GM10847 (cell line): ENCODE results near the gene GAS2L3.

Source experiments
- POLR2A ChIP-seq: IDR thresholded peaks from 2 replicates; pipeline ENCODE4 v1.6.1; 2011; ENCODE audit not compliant: insufficient read length; ENCODE audit errors: extremely low read depth

The GAS2L3 gene

DNA sequence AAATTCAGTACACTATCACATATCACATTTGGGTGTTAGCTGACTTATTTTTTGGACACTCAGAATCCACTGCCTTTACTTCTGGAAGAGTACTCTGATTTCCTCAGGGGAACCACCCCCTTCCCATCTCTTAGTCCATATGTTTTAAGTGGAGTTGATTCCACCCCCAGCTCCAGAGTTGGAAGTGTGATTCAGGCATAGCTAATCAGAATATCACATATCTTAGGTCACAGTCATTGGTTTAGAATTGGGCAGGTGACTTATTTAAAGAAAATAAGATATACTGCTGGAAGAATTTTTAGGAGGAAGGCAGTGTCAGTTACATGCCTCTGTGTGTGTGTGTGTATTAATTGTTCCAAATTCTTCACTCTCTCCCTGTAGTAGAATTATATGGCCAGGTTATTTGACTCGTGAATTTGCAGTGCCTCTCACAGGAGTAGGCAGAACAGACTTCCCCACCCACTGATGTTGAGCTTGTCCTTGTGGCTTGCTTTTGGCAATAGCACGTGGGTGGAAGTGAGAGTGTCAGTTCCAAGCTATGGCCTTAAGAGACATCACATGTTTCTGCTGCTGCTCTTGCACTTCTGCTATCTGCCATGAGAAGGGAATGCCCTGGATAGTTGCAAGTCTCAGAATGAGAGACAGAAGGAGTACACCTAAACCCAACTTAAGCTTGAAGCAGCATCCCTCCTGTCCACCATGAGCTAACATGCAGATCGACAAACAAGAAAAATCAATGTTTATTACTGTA lies 6.4 kb upstream of the GAS2L3 start:
- no peak for TF ChIP-seq POLR2A

DNA sequence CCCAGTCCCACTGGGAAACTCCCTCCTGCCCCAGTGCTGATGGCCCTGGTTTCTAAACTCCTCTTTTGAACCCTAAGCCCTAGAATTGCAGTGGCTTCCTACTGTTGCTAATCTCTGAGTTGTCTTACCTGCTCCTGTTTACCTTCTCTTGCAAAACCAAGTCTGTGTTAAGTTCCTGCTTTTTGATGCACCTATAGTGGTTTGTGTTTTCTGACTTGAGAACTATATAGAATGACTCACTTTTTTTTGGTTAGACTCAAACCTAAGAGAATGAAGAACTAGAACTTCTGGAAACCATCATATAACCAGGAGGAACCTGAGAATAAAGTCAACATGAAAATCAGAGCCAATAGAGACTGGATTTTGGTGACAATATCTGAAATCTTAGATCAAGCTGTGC lies 5.5 kb upstream of the GAS2L3 start:
- no peak for TF ChIP-seq POLR2A

DNA sequence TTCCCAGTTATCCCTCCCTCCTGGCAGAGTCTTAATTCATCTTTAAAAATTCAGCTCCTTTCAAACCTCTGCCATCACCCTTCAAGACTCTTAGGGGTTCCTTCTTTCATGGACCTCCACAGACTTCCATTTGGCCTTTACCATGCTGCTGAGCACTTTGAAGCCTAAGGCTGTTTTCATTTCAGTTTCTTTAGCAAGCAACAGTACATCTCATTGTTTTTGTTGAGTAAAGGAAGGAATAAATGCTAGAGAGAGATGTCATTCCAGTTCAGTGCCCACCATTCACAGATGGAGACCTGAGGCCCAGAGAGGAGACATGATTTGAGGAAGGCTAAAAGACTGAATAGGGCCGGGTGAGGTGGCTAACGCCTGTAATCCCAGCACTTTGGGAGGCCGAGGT lies 1.3 kb upstream of the GAS2L3 start:
- TF ChIP-seq POLR2A, result no peak

DNA sequence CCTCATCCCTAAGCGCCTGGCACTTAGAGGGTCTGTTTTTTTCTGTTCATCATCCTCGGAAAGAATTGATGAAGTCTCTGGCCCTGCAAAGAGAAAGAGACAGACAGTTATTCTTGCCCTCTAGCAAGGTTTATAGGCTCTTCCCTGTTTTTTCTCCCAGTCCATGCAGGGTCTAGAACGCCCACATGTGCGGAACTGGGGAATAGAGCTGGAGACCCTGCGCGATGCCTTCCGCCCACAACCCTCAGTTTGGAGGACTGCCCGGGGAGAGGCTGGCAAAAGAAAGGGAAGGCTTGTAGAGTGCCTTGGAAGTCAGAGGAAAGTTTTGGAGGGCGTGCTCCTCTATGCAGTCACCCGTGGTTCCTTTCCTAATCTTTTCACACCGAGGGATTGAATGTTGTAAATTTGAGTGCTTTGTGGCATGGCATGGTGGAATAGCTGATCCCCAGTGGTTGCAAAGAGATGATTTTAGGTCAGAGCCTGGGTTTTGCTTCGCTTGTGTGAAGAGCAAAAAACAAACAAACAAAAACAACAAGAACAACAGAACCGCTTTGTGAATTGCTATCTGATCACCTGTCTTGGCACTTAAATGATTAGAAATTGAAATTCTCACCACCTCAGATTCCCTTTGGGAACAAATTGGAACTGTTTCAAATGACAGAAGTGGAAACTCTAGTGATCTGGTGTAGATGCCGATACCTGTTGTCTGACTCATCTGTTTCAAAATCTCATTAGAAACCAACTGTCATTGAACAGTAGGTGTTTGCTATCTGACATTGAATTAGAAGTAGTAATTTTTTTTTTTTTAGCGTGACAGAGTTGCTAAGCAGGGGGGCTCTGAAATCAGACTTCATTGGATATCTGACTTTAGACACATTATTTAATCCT lies 947 bp downstream of the GAS2L3 start:
- no peak for TF ChIP-seq POLR2A

DNA sequence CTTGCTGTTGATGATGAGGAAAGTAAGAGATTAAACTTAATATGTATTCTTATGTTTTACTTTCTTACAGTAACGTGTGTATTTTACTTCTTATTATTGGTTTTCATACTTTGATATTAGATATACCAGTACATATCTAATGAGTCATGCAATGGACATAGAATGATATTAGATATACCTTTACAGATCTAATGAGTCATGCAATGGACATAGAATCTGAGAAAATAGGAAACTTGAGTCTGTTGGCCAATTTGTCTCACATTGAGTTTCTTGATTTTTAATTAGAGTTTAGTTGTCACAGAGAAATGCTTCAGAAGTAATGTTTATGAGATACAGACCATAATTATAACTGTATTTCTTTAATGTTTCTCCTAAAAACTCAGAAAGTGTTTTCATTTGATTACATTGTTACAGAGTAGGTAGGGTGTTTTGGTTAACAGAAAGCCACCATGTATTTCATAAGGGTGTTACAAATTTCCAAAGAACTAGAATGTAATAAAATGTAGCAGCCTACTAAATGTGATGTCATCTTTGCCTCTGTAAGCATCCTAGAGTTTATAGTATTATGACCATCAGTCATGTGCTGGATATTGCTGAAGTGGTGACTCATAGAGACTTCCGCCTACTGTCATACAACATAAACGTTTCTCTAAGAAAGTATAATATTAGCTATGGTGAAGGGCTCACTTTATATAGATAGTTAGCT lies 3.0 kb downstream of the GAS2L3 start:
- TF ChIP-seq POLR2A, result no peak

DNA sequence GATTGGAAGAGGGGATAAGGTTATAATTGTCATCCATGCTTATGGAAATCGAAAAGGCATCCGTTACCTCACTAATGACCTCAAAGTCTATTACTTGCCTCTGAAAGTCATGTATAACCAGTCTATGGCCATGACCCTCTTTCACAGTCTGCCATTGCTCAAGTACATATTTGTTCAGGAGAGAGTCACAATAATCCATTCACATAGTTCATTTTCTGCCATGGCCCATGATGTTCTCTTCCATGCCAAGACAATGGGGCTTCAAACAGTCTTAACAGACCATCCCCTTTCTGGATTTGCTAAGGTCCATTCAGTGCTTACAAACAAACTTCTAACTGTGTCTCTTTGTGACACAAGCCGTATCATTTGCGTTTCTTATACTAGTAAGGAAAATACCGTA lies 5.4 kb downstream of the GAS2L3 start:
- no peak for TF ChIP-seq POLR2A

DNA sequence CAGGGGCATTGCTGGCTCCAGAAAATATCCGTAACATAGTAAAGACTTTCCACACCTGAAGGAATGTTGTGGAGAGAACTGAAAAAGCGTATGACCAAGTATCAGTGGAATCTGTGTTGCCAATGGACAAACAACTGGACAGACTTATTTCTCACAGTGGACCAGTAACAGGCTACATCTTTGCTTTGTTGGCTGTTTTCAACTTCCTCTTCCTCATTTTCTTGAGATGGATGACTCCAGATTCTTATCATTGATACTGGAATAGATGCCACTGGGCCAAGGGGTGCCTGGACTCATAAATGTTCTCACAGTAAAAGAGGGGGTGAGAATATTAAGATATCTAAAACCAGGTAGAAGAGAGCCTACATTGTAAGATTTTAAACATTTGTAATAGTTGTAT lies 6.4 kb downstream of the GAS2L3 start:
- TF ChIP-seq POLR2A, result no peak

DNA sequence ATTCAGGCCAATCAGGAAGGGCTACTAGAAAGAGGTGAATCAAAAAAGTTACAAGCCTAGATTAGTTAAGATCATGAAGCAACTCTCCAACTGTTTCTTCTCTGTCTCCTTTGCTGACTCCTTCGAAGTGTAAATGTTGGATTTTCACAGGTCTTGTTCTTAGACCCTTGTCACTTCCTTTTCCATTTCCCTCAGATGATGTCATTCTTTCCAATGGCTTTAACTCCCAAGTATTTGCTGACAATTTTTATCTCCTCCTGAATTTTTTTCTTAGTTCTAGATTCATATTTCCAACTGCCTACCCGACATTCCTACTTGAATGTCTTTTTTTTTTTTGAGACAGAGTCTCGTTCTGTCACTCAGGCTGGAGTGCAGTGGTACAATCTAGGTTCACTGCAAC lies 10.8 kb downstream of the GAS2L3 start:
- TF ChIP-seq POLR2A, result no peak

DNA sequence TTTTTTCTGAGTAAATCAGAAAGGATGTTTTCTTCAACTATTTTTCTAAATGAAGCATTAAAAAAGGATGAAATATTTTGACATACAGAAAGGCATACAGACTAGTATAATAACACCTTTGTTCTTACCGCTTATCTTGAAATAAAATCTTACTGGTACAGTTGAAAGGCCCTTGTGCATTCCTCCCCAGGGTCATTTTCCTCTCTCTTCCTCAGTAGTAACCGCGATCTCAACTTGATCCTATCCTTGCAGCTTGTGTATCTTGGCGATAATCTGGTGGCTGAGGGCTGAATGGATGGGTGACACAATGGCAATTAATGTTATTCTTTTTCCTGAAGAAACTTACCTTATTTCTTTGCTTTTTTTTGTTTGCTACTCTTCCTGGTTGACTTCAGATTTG lies 18.5 kb downstream of the GAS2L3 start:
- TF ChIP-seq POLR2A, result no peak

DNA sequence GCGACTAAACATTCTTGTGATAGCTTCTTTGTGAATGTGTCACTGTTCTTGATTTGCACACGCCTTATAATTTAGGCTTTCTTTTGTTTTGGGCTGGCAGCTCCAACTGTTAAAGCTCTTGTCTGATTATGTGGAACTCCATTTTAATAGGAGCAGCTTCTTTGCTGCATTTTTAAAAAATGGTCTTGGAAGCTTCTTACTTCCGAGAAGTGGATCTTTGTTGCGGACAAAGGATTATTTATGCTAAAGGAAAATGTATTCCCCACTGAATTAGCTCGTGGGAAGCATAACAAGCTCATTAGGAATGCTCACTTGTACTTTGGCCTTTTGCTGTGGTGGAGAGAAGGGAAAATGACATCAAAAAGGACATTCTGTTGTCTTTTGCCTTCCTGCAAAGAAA lies 20.0 kb downstream of the GAS2L3 start:
- TF ChIP-seq POLR2A, result no peak

DNA sequence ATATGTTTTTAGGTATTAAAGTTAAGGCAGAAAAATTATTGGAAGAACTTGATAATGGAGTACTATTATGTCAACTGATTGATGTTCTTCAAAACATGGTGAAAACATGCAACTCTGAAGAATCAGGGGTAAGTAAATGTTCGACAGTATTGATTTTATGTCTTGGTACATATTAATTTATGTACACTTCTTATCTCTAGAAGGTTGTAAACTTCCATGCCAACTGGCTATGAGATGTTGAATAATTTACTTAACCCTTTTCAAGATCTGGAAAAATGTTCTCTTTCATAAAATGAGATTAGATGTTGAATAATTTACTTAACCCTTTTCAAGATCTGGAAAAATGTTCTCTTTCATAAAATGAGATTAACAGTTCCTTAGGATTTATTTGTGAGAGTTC lies 28.1 kb downstream of the GAS2L3 start:
- no peak for TF ChIP-seq POLR2A

DNA sequence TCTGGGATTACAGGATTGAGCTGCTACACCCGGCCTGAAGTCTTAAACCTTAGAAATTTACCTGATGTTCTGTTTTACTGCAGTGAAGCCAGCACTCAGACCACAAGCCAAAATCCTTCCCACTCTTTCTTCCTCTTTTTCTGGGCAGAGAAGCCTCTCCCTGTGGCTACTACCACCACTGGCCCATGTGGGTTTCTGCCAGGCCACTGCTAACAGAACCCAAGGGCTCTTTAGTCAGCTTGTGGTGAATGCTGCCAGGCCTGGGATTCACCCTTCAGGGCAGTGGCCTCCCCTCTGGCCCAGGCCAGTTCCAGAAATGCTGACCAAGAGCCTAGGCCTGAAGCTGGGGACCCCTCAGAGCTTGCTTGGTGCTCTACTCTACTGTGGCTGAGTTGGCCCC lies 35.3 kb downstream of the GAS2L3 start:
- TF ChIP-seq POLR2A, result no peak

DNA sequence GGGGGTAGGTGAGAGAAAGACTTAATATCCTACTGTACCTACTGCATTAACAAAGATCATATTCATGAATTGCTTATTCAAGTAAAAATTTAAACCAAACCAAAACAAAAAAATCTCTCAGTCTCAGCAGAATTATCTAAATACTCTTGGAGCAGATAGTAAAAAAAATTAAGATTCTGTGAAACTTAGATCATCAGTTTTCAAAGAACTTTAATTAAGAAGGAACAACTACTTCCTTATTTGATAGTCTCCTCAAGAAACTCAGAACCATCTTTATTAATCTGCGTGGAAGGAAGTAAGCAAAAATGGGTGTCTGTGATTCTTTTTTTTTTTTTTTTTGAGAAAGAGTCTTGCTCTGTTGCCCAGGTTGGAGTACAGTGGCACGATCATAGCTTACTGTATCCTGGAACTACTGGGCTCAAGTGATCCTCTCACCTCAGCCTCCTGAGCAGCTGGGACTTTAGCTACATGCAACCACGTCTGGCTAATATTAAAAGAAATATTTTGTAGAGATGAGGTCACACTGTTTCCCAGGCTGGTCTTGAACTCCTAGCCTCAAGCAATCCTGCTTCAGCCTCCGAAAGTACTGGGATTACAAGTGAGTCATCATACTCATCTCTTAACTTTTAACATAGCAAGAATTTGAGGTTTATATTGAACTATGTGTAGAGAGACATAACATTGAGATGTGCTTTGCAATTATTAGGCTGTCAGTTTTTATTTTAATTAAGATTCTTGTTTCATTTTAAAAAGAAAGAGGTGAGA lies 37.4 kb downstream of the GAS2L3 start:
- TF ChIP-seq POLR2A, result no peak

DNA sequence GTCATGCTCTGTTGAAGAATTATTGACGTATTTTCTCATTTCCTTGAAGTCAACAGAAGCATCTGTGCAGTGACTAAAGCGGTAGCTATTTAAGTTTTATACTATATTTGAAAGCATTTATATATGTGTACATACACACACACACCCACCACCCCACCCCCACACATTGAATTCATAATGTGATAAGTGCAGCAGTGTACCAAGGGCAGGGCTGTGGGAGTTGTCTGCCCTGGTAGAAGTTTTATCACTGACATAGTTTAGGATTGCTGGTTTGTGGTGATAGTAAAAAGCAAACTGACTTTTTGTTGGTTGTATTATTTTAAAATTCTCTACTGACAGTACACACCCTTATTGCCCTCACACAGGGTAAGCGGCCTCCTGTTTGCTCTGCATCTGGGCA lies 39.1 kb downstream of the GAS2L3 start:
- TF ChIP-seq POLR2A, result no peak

DNA sequence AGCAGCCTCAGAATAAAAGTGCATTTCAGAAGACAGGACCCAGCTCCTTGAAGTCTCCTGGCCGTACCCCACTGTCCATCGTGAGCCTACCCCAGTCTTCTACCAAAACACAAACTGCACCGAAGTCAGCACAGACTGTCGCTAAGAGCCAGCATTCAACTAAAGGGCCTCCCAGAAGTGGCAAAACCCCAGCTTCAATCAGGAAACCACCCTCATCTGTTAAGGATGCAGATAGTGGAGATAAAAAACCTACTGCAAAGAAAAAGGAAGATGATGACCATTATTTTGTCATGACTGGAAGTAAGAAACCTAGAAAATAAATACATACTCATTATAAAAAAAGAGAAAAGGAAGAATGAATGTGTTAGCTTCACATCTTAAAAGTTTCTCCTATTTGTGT lies 51.1 kb downstream of the GAS2L3 start:
- TF ChIP-seq POLR2A, result no peak
